ENCODE results near the gene MBLAC1. TPM values are rescaled to one million over a fixed set of nuclear protein-coding genes. Genes with fewer than 3 reads are reported as not detected.

The MBLAC1 gene
- total and polyA plus RNA-seq, 9 of the 15 experiments (the other 6 are each of a cell fraction or from before 2014, with no cell fraction given): 0.03 to 3.1 (median 0.52) TPM

DNA sequence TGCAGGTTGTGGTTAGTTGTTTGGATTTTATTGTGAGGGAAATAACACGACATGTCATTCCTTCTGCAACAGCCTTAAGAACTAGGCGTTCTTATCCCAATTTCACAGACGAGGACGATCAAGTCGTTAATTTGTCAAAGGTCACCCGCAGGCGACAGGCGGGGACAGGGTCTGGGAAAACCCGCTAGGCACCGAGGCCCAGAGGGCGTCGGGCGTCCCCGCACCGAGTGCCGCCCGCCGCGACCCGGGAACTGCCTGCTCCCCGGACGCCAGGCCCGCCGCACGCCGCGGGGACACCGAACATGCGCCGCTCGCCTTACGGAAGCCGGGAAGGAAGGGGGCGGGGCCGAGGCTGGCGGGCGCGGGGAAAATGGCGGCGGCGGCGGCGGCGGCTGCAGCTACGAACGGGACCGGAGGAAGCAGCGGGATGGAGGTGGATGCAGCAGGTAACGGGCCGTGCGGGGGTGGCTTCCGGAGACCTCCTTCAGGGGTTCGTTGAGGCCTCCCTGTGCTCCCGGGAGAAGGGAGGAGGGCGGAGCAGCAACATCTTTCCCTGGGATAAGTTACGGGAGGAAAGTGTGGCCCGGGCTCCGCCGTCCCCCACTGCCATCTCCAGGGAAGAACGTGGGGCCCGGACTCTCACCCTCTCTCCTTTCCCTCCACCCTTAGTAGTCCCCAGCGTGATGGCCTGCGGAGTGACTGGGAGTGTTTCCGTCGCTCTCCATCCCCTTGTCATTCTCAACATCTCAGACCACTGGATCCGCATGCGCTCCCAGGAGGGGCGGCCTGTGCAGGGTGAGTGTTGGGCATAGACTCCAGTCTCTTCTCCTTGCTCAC, 37.9 kb upstream of the MBLAC1 start, which contains the start of gene COPS6 (continued):
- TF ChIP-seq, protein P1, sequence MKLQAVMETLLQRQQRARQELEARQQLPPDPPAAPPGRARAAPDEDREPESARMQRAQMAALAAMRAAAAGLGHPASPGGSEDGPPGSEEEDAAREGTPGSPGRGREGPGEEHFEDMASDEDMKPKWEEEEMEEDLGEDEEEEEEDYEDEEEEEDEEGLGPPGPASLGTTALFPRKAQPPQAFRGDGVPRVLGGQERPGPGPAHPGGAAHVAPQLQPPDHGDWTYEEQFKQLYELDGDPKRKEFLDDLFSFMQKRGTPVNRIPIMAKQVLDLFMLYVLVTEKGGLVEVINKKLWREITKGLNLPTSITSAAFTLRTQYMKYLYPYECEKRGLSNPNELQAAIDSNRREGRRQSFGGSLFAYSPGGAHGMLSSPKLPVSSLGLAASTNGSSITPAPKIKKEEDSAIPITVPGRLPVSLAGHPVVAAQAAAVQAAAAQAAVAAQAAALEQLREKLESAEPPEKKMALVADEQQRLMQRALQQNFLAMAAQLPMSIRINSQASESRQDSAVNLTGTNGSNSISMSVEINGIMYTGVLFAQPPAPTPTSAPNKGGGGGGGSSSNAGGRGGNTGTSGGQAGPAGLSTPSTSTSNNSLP (IDR thresholded peaks at IDR 0.05; ENCODE audit: borderline replicate concordance, low read depth, low read length): no peak; the same call in 1 of the 2 replicates
- TF ChIP-seq ZNF384 (IDR thresholded peaks at IDR 0.05; ENCODE audit: low read depth, low read length) (no peak; the same call in none of the 2 replicates), STAT6 (CRISPR knock-in tag; IDR thresholded peaks at IDR 0.05) (peak; percentile 54; the same call in 1 of the 2 replicates), ZFX (CRISPR knock-in tag; IDR thresholded peaks at IDR 0.05) (peak; percentile 98), NCOR1 (IDR thresholded peaks at IDR 0.05) (peak; percentile 57), GTF2E2 (tag; IDR thresholded peaks at IDR 0.05) (peak; percentile 96), BMI1 (IDR thresholded peaks at IDR 0.05; ENCODE audit: low read length) (no peak), RREB1 (CRISPR knock-in tag; IDR thresholded peaks at IDR 0.05) (peak; percentile 82; the same call in 1 of the 2 replicates), CSDE1 (IDR thresholded peaks at IDR 0.05) (peak in 1 of 2 experiments; percentile 63; a peak in 1 of 4 replicates), HEY1 (CRISPR knock-in tag; IDR thresholded peaks at IDR 0.05; ENCODE audit: borderline replicate concordance) (no peak), KLF13 (tag; IDR thresholded peaks at IDR 0.05; ENCODE audit: borderline replicate concordance, low read depth) (peak; percentile 94)
- TF ChIP-seq, protein P2, sequence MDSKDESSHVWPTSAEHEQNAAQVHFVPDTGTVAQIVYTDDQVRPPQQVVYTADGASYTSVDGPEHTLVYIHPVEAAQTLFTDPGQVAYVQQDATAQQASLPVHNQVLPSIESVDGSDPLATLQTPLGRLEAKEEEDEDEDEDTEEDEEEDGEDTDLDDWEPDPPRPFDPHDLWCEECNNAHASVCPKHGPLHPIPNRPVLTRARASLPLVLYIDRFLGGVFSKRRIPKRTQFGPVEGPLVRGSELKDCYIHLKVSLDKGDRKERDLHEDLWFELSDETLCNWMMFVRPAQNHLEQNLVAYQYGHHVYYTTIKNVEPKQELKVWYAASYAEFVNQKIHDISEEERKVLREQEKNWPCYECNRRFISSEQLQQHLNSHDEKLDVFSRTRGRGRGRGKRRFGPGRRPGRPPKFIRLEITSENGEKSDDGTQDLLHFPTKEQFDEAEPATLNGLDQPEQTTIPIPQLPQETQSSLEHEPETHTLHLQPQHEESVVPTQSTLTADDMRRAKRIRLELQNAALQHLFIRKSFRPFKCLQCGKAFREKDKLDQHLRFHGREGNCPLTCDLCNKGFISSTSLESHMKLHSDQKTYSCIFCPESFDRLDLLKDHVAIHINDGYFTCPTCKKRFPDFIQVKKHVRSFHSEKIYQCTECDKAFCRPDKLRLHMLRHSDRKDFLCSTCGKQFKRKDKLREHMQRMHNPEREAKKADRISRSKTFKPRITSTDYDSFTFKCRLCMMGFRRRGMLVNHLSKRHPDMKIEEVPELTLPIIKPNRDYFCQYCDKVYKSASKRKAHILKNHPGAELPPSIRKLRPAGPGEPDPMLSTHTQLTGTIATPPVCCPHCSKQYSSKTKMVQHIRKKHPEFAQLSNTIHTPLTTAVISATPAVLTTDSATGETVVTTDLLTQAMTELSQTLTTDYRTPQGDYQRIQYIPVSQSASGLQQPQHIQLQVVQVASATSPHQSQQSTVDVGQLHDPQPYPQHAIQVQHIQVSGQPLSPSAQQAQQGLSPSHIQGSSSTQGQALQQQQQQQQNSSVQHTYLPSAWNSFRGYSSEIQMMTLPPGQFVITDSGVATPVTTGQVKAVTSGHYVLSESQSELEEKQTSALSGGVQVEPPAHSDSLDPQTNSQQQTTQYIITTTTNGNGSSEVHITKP (IDR thresholded peaks at IDR 0.05; ENCODE audit: partially characterized antibody): peak; percentile 33
